Keratinocyte (primary cell): ENCODE measurements around the gene KRTAP1-1.

Source experiments
- EZH2 ChIP-seq: IDR thresholded peaks from one replicate; pipeline ENCODE4 v1.6.1; 2012; ENCODE audit warnings: inconsistent platforms, mild to moderate bottlenecking, low read length, moderate library complexity
- TF ChIP-seq, protein P1 (sequence below), 3 experiments: IDR thresholded peaks in 1 of 3; conservative IDR thresholded peaks in 1 of 3; optimal IDR thresholded peaks in 1 of 3; 2 replicates in 2 of 3; 3 replicates in 1 of 3; pipeline versions ENCODE3 to v1.5.1; 2011; ENCODE audit warnings: low read length in 3 of 3, mild to moderate bottlenecking in 3 of 3, moderate library complexity in 2 of 3, control low read depth in 1 of 3, inconsistent platforms in 1 of 3; ENCODE audit not compliant: insufficient read depth in 2 of 3; ENCODE audit errors: extremely low read depth in 1 of 3

DNA sequence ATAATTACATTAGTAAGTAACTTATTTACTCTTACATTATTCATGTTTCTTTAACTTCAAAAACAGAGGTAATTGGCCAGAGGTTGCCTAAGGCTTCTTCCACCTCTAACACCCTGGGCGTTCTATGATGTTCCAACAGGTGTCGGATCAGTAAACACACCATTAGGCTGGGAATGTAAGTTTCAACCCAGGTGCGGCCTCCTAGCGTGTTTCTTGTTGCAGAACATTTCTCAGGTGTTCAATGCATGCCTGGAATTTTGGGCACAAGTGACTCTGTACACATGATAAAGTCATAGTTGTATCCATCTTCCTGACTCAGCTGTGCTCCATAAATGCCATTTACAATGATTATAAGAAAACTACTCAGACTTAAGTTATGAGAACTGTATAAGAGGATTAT is 12.8 kb upstream of the KRTAP1-1 start:
- TF ChIP-seq, protein P1, sequence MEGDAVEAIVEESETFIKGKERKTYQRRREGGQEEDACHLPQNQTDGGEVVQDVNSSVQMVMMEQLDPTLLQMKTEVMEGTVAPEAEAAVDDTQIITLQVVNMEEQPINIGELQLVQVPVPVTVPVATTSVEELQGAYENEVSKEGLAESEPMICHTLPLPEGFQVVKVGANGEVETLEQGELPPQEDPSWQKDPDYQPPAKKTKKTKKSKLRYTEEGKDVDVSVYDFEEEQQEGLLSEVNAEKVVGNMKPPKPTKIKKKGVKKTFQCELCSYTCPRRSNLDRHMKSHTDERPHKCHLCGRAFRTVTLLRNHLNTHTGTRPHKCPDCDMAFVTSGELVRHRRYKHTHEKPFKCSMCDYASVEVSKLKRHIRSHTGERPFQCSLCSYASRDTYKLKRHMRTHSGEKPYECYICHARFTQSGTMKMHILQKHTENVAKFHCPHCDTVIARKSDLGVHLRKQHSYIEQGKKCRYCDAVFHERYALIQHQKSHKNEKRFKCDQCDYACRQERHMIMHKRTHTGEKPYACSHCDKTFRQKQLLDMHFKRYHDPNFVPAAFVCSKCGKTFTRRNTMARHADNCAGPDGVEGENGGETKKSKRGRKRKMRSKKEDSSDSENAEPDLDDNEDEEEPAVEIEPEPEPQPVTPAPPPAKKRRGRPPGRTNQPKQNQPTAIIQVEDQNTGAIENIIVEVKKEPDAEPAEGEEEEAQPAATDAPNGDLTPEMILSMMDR (optimal IDR thresholded peaks at IDR 0.05 in 1 of 3, IDR thresholded peaks at IDR 0.05 in 1 of 3, conservative IDR thresholded peaks at IDR 0.05 in 1 of 3; ENCODE audit: extremely low read depth in 1 of 3, insufficient read depth in 2 of 3, low read length in 3 of 3), result no peak
- no peak for TF ChIP-seq EZH2
